DOHH2 (cell line): ENCODE data around the gene DSCAM.

Experiments
- CTCF ChIP-seq: fragments of 200-600 bp; sonication (generic); IDR thresholded peaks from one replicate; pipeline ENCODE4 v1.5.1; 2014; ENCODE audit warnings: antibody characterized with exemption, mild to moderate bottlenecking, low read depth, low read length; ENCODE audit not compliant: poor library complexity, severe bottlenecking
- EZH2phosphoT487 ChIP-seq: fragments of 200-600 bp; sonication (generic); IDR thresholded peaks from 2 replicates; pipeline ENCODE4 v1.6.1; 2017; ENCODE audit warnings: borderline replicate concordance, mild to moderate bottlenecking, antibody characterized with exemption, low read length, moderate library complexity, mixed read lengths

- no peak for TF ChIP-seq CTCF
- no peak for TF ChIP-seq EZH2phosphoT487
Measured at GRCh38 chr21:40731206-40731605, 115.8 kb downstream of the DSCAM start.
